ENCODE measurements around the gene NECTIN1.

NECTIN1 gene, protein sequence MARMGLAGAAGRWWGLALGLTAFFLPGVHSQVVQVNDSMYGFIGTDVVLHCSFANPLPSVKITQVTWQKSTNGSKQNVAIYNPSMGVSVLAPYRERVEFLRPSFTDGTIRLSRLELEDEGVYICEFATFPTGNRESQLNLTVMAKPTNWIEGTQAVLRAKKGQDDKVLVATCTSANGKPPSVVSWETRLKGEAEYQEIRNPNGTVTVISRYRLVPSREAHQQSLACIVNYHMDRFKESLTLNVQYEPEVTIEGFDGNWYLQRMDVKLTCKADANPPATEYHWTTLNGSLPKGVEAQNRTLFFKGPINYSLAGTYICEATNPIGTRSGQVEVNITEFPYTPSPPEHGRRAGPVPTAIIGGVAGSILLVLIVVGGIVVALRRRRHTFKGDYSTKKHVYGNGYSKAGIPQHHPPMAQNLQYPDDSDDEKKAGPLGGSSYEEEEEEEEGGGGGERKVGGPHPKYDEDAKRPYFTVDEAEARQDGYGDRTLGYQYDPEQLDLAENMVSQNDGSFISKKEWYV
- 3.1 to 8.0 (median 3.1) reads per million in 3 experiments for total RNA-seq

DNA sequence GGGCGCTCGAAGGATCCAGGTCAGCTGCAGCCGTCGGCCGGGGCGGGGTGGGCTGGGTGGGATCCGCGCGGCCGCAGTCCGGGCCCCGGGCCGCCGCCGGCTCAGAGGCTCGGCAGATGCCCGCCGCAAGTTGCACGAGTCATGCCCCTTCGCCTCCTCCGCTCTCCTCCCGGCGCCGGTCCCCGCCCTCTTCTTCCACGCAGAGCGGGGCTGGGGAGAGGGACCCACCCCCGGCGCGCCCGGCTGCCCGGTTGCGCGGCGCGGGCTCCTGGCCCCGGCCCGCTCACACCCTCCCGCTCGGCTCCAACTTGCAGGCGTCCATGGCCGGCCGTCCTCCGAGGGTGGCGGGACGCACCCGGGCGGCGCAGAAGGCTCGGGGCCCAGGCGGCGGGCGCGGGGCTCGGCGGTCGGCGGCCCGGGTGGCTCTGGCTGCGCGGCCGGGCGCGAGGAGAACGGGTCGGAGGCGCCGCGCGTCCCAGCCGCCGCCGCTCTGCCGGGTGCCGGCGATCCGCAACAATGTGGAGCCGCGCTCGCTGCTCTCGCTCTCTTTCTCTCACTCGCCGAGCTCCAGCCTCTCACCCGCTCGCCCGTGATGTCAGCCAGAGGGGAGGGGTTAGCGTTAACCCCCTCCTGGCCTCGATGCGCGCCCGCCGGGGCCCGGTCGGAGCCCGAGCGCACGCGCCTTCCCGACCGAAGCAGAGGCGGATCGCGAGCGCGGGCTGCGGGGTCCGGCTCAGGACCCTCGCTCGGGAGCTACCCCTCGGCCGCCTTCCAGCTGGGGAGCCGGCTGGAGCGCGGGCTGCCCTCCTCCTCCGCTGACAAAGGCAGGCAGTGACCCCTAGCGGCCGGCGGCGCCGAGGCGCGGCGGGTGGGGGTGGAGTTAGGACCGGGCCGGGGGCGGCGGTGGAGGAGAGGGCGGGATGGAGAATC, at the start of gene NECTIN1:
Gene NECTIN1 (minus strand): TSS at position 550 of the 930 bp plus-strand sequence. CDS start 647 bp downstream, outside the sequence.
- peak; percentile 81 for DNase-seq

DNA sequence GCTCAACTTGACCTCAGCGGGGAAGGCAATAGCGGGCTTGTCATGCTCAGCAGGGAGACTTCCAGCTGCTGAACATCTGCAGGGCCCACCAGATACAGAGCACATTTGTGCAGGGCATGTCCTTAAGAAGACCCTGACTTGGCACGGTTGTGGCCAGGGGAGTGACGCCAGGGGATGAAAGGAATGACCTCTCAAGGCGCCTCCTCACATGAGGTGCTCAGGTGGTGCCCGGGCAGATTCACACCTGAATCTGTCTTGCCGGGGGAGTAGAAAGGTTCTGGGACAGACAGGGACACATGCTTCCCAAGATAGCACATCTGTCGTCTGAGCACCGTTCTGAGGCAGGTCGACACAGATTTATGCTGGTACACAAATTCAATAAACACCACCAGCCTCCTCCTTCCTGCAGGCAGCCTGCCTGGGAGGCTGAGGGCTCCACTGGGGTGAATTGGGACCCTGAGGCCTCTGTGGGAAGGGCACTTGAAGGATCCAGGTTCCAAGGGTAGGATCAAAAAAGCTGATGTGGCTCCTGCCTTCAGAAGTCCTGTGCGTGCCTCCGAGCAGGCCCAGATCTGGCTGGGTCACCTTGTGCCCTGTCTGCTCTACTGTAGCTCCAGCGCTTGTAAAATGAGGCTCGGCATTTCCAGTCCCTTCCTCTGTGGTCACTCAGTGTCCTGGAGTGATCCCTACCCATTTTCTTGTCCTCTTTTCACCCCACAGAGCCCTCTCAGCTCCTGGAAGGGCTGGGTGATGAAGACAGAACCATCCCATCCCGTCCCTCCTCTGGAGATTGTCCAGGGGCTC, 49.6 kb upstream of the NECTIN1 start:
- no peak for DNase-seq

DNA sequence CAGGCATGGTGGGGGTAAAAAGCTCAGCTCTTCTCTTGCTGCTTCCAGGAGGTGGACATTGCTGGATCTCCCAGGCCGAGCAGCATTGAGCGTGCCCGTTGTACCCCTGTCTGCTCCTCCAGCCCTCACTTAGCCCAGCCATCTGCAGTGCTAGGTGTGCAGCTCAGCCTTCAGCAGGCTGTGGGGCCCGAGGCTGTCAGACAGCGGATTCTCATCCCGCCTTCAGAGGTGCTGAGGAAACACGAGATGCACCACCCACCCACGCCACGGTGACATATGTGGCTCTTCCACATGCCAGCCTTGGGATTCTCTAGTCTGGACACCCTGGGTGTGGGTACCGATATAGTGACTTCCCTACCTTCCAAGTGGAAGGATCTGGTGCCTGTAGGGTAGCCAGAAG, 48.9 kb upstream of the NECTIN1 start:
- DNase-seq = no peak

DNA sequence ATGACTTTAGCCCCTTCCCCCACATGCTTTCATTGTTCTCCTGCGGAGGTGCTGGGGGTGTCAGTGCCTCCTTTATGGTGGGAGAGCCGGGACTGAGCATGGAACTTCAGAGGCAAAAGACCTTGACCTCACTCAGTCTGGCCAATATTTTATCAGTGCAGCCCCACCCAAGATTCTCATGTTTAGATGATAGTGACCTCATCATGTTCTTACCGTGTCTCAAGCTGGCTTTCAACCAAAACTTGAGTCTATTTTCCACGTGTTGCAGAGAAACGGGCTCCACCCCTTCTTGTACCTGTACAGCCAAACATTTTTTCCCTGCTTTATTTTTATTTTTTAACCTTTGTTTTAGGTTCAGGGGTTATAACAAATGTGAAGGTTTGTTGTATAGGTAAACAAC, 47.7 kb upstream of the NECTIN1 start:
- DNase-seq = no peak

DNA sequence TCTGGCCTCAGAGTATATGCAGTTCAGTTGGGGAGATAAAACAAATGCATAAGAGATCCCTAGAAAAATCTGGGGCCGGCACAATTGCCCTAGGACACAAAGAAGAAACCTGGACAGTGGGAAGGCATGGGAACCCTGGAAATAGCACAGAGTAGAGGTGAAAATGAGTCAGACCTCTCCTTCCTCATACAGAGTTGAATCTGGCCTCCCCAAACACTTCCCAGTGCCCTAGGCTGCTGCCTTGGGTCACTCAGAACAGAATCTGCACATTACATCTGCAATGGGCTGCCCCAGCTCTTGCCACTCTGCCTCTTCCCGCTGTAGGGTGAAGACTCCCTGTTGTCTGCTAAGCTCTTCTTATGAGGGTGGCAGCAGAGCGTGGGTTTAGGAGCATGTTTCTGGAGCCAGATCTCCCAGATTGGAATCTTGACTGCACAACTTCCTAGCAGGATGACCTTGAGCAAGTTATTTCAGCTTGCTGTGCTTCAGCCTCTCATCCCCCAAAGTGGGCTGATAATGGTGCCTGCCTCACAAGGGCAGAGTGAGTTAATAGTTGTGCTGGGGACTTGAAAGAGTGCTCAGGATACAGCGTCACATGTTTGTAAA, 47.1 kb upstream of the NECTIN1 start:
- no peak for DNase-seq

DNA sequence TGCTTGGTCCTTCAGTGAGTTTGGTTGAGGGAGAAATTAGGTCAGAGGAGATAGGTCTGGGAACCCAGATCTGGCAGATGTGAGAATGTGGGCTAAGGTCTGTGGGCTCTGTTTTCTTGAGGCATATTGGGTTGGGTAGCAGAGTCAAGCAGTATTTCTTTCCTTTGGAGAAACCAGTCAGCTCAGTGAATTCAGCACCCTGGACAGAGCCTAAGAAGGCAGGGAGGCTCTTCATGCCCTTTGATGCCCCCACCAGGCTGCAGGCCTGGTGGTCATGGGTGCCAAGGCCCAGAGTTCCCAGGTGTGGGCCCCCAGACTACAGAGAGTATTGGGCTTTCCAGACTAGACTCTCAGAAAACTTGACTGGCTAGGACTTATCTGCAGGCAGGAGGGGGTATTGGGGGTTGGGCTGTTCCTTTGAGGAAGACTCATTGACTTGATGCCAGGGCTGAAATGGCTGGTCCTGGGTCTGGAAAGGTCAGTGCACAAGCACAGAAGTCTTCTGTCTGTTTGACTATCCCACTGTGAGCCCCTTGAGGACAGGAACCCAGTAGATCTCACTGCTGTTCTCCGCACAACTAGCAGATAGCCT, 45.3 kb upstream of the NECTIN1 start:
- DNase-seq = no peak

DNA sequence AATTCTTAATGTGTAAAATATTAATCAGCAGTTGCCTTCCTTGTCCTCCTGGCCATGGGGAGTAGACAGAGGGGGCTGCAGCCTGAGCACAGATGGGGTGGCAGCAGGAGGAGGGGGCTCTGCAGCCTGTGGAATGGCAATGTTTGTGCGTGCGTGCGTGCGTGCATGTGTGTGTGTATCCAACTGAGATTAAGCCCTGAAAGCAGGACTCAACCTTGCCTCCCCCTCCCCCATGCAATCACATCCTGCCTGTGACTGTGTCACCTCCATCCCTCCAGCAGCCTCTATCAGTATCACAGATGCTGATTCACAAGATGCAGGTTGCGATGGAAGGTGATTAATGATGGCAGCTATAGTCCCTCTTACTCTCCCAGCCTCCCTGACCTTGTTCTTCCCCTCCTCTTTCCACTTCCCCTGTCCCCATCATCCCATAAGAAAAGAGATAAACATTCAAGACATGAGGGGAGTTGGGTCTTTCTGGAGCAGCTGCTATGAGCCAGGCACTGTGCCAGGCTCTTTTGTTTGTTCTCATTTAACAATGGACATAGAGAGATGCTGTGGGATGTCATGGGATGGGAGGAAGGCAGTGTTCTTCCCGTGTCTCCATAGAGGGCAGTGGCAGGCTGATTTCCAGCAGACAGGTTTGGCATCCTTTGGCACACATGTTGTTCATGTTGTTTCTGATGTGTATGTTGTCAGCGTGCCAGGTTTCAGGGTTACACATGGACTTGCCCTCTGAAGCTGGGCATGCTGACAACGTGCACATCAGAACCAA, 43.8 kb upstream of the NECTIN1 start:
- DNase-seq = no peak

DNA sequence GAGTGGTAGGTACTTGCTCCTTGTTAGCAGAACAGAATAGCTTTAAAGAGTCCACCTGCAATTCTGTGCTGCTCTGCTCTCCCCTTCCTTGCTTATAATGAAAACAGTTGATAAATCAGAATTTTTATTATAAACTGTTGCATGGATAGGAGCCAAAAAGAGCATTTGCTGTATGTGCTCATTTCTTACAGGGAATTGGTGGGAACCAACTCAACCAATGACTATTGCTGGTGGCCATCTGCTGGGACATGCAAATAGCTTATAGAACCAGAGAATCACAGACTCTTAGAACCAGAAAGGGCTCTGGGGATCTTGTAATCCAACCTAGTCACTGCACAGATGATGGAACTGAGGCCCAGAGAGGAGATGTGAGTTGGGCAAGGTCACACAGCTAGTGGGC, 43.1 kb upstream of the NECTIN1 start:
- DNase-seq = no peak

DNA sequence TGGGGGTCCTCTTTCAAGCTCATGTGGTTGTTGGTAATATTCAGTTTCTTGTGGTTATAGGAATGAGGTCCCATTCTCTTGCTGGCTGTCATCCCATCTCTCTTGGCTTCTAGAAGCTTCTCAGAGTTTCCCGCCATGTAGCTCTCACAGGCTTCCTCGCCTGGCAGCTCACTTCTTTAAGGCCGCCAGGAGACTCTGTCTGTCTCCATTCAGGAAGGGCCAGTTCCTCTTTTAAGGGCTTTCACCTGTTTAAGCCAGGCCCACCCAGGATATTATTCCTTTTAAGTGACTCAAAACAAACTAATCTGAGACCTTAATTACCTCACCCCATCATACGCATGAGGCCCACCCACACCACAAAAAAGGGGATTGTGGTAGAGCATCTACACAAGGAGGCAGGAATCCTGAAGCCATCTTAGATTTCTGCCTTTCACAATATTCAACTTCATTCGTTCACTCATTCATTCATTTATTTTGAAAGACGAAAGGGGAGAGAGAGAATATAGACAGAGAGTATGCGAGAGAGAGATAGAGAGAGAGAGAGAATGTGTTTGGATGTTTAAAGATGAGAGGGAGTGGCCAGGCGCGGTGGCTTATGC, 42.3 kb upstream of the NECTIN1 start:
- DNase-seq = no peak

DNA sequence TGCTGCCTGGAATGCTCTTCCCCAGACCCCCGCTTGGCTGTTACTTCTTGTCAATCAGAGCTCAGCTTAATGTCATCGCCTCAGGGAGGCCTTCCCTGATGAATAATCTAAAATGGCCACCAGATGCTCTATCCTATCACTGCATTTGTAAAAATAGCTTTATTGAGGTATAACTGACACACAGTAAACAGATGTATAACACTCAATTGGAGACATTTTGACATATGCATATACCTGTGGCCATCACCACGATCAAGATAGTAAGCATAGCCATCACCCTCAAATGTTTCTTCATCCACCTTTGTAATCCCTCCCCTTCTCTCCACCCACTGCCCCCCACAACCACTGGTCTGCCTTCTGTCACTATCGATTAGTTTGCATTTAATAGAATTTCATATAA, 36.6 kb upstream of the NECTIN1 start:
- DNase-seq = no peak

DNA sequence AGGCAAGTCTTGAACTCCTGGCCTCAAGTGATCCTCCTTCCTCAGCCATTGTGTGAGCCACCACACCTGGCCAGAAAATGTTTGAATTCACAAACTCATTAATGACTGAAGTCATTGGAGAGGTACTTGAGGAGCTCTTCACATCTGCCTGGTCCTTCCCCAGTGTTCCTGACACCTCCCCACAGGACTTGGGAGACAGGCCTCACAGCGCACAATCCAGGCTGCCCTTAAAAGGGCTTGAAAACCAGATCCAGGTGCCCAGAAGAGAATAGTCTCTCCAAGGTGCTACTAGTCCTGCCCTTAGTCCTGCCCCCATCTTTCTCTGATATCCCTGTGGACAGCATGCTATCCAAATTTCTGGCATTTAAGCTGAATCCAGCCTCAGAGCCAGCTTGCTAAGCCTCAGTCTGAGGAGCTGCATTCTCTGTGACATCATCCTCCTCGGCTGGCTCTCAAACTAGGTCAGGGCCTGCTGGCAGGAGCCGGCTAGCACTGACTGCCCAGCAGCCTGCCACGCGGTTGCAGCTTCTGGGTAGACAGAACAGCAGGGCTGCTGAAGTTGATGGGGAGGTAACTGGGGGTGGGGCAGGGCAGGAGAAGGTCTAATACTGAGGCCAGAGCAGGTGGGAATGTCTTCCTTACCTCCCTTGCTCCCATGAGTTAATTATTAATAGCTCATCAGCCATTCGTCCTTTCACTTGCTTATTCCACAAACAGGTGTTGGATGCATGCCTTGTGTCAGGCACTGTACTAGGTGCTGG, 35.3 kb upstream of the NECTIN1 start:
- DNase-seq = no peak

DNA sequence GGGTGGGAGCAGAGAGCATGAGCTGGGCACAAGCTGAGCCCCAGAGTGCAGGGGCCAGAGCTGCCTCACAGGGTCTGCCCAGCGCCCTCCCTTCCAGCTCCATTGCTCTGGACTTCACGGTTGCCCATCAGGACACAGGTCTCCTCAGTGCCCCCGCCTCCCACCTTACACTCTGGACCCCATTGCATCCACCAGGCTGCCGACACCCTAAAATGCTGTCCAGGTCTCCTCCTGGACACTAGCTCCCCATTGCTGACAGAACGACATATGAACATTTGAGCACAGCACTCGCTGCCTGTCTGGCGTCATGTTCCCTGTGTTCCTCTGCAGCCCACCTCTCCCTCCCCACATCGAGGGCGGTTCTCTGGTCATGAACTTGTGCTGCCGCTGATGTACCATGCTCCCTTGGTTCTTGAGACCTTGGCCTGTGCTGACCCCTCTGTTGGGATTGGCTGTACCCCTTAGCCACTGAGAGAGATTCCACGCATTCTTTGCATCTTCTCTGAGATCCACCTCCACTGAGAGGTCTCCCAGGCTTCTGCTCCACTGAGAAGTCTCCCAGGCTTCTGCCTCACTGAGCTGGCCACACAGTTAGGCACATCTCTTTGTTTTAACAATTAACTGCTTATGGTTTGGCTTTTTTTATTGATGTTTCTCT, 34.2 kb upstream of the NECTIN1 start:
- DNase-seq = no peak

DNA sequence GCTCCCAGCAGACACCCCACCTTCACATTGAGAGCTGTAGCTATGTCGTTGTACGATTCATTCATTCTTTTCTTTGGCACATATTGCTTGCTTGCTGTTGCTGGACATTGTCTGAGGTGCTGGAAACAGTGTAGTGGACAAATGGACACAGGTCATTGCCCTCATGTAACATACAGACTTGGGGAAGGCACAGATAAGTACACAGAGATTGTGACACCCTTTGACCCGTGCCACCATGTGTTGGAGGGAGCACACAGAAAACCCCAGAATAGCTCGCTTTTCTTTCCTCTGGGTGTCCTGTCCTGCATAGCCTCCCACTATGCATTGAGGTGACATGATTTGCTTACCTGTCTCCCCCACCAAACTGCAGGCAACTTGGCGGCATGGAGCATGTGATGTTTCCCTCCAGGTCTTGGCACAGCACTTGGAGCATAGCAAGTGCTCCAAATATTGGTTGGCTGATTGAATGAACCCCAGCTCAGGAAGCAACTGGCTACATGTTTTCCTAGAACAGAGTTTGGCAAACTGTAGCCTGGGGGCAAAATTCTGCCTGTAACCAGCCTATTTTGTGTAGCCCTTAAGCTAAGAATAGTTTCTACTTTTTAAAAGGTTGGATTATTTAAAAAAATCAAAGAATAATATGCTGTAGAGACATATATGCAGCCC, 30.9 kb upstream of the NECTIN1 start:
- DNase-seq = no peak

DNA sequence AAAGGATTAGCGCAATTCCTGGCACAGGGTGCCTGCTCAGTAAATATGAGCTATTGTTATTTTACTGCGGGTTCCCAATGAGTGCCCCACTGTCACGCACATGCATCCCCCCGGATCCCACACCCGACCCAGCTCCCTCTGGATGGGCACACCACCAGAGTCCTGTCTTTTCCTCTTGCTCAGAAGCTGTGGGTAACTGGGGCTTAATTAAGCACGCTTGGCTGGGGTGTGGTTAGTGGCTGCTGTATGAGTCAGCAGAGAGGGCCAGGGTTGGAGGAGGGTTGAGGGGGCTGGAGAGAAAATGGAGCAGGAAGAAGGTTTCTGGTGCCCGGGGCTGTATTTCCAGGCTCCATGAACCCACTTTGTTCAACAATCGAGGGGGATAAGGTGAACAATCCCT, 30.3 kb upstream of the NECTIN1 start:
- DNase-seq = no peak

DNA sequence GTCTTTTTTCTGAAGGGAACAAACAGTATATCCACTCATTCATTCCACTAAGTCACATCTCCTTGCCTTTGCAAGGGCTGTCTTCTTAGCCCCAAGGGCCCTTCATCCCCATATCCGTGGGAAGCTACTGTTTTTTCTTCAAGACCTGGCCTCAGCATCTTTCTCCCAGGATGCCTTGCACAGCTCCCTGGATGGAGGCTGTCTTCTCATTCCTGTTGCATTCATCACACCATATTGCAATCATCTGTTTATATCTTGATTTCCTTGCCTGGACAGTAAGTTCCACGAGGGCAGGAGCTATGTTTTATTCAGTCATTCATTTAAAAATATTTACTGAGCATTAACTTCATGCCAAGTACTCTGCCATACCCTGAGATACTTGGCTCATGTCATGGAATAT, 29.3 kb upstream of the NECTIN1 start:
- no peak for DNase-seq

DNA sequence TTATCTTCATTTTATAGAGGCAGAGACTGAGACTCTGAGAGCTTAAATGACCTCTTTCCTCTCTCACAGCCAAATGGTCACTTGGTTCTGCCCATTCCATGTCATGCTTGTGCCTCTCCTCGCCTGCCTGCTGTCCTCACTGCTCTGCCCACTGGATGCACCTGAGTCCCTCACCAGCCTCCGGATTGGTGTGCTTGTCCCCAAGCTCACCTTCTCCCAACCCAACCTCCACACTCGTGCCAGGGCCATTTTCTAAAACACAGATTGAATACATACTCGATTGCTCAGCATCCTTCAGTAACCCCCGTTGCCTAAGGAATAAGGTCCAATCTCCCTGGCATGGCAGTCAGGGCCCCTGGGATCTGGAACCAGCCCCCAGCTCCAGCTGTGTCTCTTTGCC, 28.4 kb upstream of the NECTIN1 start:
- no peak for DNase-seq

DNA sequence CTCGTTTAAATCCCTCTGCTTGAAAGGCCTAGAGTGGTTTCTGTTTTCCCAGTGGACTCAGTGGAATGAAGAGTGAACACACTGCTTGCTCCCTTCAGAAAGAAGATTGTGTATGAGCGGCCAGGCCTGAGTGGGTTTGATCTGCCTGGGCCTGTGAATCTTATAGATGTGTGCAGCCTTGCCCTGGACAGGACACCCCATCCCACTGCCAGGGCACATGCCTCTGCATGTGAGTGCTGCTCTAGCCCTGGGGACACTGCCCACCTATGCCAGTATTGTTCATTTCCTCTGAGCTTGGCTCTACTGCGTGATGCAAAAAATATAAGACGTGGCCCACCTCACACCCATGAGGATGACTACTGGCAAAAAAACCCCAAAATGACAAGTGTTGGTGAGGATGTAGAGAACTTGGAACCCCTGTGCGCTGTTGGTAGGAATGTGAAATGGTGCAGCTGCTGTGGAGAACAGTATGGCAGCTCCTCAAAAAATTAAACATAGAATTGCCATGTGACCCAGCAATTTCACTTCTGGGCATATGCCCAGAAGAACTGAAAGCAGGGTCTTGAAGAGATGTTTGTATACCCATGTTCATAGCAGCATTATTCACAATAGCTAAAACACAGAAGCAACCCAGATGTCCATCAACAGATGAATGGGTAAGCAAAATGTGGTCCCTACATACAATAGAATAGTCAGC, 27.3 kb upstream of the NECTIN1 start:
- no peak for DNase-seq

Data from central memory CD4-positive, alpha-beta T cell (primary cell).